Motor neuron (in vitro differentiated cells): ENCODE results near the gene DDX25. TPM values are rescaled to one million over a fixed set of nuclear protein-coding genes. Genes with fewer than 3 reads are reported as not detected.
"Not testable (repeated sequence)": the region's sequence is repeated elsewhere in the genome, so short reads cannot be mapped to it uniquely, and the experiment has no call there.

Experiments used
- ATAC-seq, 8 experiments: fragments of 200-7000 bp; cut with Tn5 transposase; replicated peaks in 6 of 8; 2 replicates each; pipeline ENCODE4 v1.8.0; 2021; ENCODE audit warnings: mild to moderate bottlenecking in 8 of 8, moderate library complexity in 8 of 8
- H3K27ac ChIP-seq, 2 donors: fragments of 250-450 bp; sonication (Bioruptor Pico); 2 replicates each; pipeline ENCODE4 v1.9.0; 2021; ENCODE audit warnings: antibody characterized with exemption in 2 of 2, mild to moderate bottlenecking in 2 of 2, moderate library complexity in 1 of 2
- H3K4me1 ChIP-seq, 2 donors: fragments of 250-450 bp; sonication (Bioruptor Pico); replicated peaks in 1 of 2; 2 replicates each; pipeline ENCODE4 v1.6.1; 2021; ENCODE audit warnings: antibody characterized with exemption in 2 of 2, mild to moderate bottlenecking in 2 of 2, moderate library complexity in 1 of 2
- H3K4me3 ChIP-seq, 5 donors: fragments of 250-450 bp; sonication (Bioruptor Pico); 2 replicates each; pipeline ENCODE4 v1.9.0; 2021; ENCODE audit warnings: antibody characterized with exemption in 5 of 5, mild to moderate bottlenecking in 5 of 5, moderate library complexity in 4 of 5
- WGBS, 10 experiments: fragments of 450-650 bp; shearing (Covaris generic); methylation state at CpG; one replicate each; pipeline ENCODE4 v1.0.0; 2022; 5-methylcytosine and 5-hydroxymethylcytosine counted together
- in situ Hi-C, 9 experiments: fragments of 400-800 bp; cut with MboI; loops; one replicate each; pipeline ENCODE4 v1.15.0; 2021; ENCODE audit warnings: low sequenced_read_pairs in 9 of 9, low pct_unique_long_range_greater_than_20kb in 2 of 9; ENCODE audit not compliant: unreplicated experiment in 9 of 9
- total RNA-seq, 8 experiments: library from RNA; unstranded; fragments of 300-600 nt; gene quantifications; 2 replicates each; pipeline versions ENCODE4 v1.2.3 to v1.2.4, GENCODE V29; 2022

The DDX25 gene
- total RNA-seq = 10 to 100 TPM in 3 of 8 experiments, 1 to 10 TPM in 3, under 1 TPM in 2; 0.36 to 16.4 (median 5.4) TPM

- peak within 1 kb of the TSS in 1 of 2 donors; percentile 50 for H3K27ac ChIP-seq
- in situ Hi-C loops = loop anchor here in 1 of 9 experiments (25.0 kb wide), 1 partner anchor 283 kb away; no protein-coding TSS in a partner anchor
- ATAC-seq = peak in 7 of 8 experiments; percentile 11 to 92 (median 86)
- WGBS, 10 experiments = 0 to 10% (median 6%) methylated on average over 1 to 11 of the region's 81 CpGs; no CpG with 5 or more reads in 2 of the 10 experiments
- peak within 1 kb of the TSS; percentile 47 to 82 (median 63) for H3K4me3 ChIP-seq
- peaks cover 5 to 6% of the 10 kb centered on the region in 2 donors for H3K4me1 ChIP-seq
Observed at GRCh38 chr11:125903711-125904659, at the start of gene DDX25. DDX25 (plus strand) TSS chr11:125904508; CDS start chr11:125904518, 10 bp downstream.

GRCh38 chr11:125857670-125858069 is 46.6 kb upstream of the DDX25 start:
- 40 to 78% (median 53%) methylated on average over 1 to 7 of the region's 9 CpGs; no CpG with 5 or more reads in 4 of the 10 experiments for WGBS, 10 experiments
- in situ Hi-C loops = loop anchor here in 2 of 9 experiments (25.0 kb wide), 1 partner anchor 220 kb away; the partner anchor contains the start of gene CHEK1 (in 2 of the 2)
- not testable (repeated sequence) for H3K4me1 ChIP-seq, H3K27ac ChIP-seq, ATAC-seq, H3K4me3 ChIP-seq

GRCh38 chr11:125862786-125863185 is 41.5 kb upstream of the DDX25 start:
- no CpG with 5 or more reads among the region's 33 CpGs for WGBS, 10 experiments
- not testable (repeated sequence) for ATAC-seq, H3K4me3 ChIP-seq, H3K4me1 ChIP-seq, H3K27ac ChIP-seq
- in situ Hi-C loops = loop anchor here in 2 of 9 experiments (25.0 kb wide), 1 partner anchor 225 kb away; the partner anchor contains the start of gene CHEK1 (in 2 of the 2)

- in situ Hi-C loops = loop anchor here in 2 of 9 experiments (25.0 kb wide), 1 partner anchor 228 kb away; the partner anchor contains the start of gene CHEK1 (in 2 of the 2)
- H3K4me1 ChIP-seq, H3K4me3 ChIP-seq, H3K27ac ChIP-seq, ATAC-seq: not testable (repeated sequence)
- WGBS, 10 experiments = 92 to 100% methylated on average over 2 of the region's 4 CpGs; no CpG with 5 or more reads in 8 of the 10 experiments
Observed at GRCh38 chr11:125865354-125865753, 39.0 kb upstream of the DDX25 start.

- no peak overlapping the region for H3K4me3 ChIP-seq
- ATAC-seq = no peak
Observed at GRCh38 chr11:125869521-125869920, 34.8 kb upstream of the DDX25 start.

GRCh38 chr11:125871391-125872137 is 32.7 kb upstream of the DDX25 start:
- Histone ChIP-seq H3K4me1 (no peaks in the 10 kb centered on the region), H3K4me3 (no peak overlapping the region), H3K27ac (no peak overlapping the region)
- in situ Hi-C loops = loop anchor here in 3 of 9 experiments (10.0 to 25.0 kb wide), 2 partner anchors 234 to 247 kb away; partner anchors contain the start of gene CHEK1 (in 3 of the 3)
- 0 to 100% (median 68%) methylated on average over 1 to 8 of the region's 10 CpGs for whole genome bisulfite sequencing, 10 experiments
- ATAC-seq = peak in 3 of 8 experiments; percentile 57 to 71 (median 68)

More at GRCh38 chr11:125869521-125869920, 34.8 kb upstream of the DDX25 start:
- in situ Hi-C loops = loop anchor here in 2 of 9 experiments (25.0 kb wide), 1 partner anchor 232 kb away; the partner anchor contains the start of gene CHEK1 (in 2 of the 2)
- no peaks in the 10 kb centered on the region for H3K4me1 ChIP-seq
- no peak overlapping the region for H3K27ac ChIP-seq
- WGBS, 10 experiments = 28 to 100% (median 75%) methylated on average over 1 to 2 of the region's 2 CpGs; no CpG with 5 or more reads in 2 of the 10 experiments

GRCh38 chr11:125872138-125872491 is 32.2 kb upstream of the DDX25 start:
- in situ Hi-C loops = loop anchor here in 3 of 9 experiments (10.0 to 25.0 kb wide), 2 partner anchors 235 to 247 kb away; partner anchors contain the start of gene CHEK1 (in 3 of the 3)
- no peak for ATAC-seq
- Histone ChIP-seq H3K4me3 (no peak overlapping the region), H3K27ac (no peak overlapping the region), H3K4me1 (no peaks in the 10 kb centered on the region)

- no peak overlapping the region for H3K4me3 ChIP-seq
- no peak overlapping the region for H3K27ac ChIP-seq
- H3K4me1 ChIP-seq = no peaks in the 10 kb centered on the region
- WGBS, 10 experiments = 20 to 100% (median 89%) methylated on average over 1 to 9 of the region's 20 CpGs; no CpG with 5 or more reads in 3 of the 10 experiments
- ATAC-seq = peak in 4 of 8 experiments; percentile 33 to 54 (median 47)
- in situ Hi-C loops = loop anchor here in 3 of 9 experiments (10.0 to 25.0 kb wide), 2 partner anchors 237 to 249 kb away; partner anchors contain the start of gene CHEK1 (in 3 of the 3)
Observed at GRCh38 chr11:125873881-125874555, 30.3 kb upstream of the DDX25 start.

GRCh38 chr11:125874556-125875124 is 29.7 kb upstream of the DDX25 start:
- Histone ChIP-seq H3K27ac (no peak overlapping the region), H3K4me1 (no peaks in the 10 kb centered on the region), H3K4me3 (no peak overlapping the region)
- 0 to 100% (median 15%) methylated on average over 1 to 7 of the region's 8 CpGs; no CpG with 5 or more reads in 2 of the 10 experiments for WGBS, 10 experiments
- in situ Hi-C loops = loop anchor here in 3 of 9 experiments (10.0 to 25.0 kb wide), 2 partner anchors 237 to 250 kb away; partner anchors contain the start of gene CHEK1 (in 3 of the 3)
- ATAC-seq = peak; percentile 93 to 100 (median 100)

- ATAC-seq = no peak
- Histone ChIP-seq H3K4me3 (no peak overlapping the region), H3K27ac (no peak overlapping the region), H3K4me1 (no peaks in the 10 kb centered on the region)
- in situ Hi-C loops = no loop called here
- WGBS, 10 experiments = 0 to 100% (median 63%) methylated on average over 1 of the region's 1 CpG; no CpG with 5 or more reads in 2 of the 10 experiments
Observed at GRCh38 chr11:125881291-125881690, 23.0 kb upstream of the DDX25 start.

- no peak for ATAC-seq
- in situ Hi-C loops = no loop called here
- no peak overlapping the region for H3K4me3 ChIP-seq
- 47 to 100% (median 75%) methylated on average over 1 to 8 of the region's 8 CpGs; no CpG with 5 or more reads in 1 of the 10 experiments for WGBS, 10 experiments
- no peak overlapping the region for H3K27ac ChIP-seq
- H3K4me1 ChIP-seq = no peaks in the 10 kb centered on the region
Observed at GRCh38 chr11:125883375-125883774, 20.9 kb upstream of the DDX25 start.
